HG03095 (cell line): ENCODE measurements around the gene ADRA1B.
"Not testable (repeated sequence)": the region's sequence is repeated elsewhere in the genome, so short reads cannot be mapped to it uniquely, and the experiment has no call there.

ENCODE experiments used
- ATAC-seq: cut with Tn5 transposase; IDR thresholded peaks from one replicate; pipeline ENCODE4 v1.9.1; 2021; ENCODE audit warnings: moderate library complexity; ENCODE audit not compliant: unreplicated experiment

Gene ADRA1B

GRCh38 chr5:159965031-159965837 lies 49.0 kb downstream of the ADRA1B start:
- ATAC-seq: no peak

- ATAC-seq: not testable (repeated sequence)
Measured at GRCh38 chr5:159965838-159966128, 49.5 kb downstream of the ADRA1B start.

DNA sequence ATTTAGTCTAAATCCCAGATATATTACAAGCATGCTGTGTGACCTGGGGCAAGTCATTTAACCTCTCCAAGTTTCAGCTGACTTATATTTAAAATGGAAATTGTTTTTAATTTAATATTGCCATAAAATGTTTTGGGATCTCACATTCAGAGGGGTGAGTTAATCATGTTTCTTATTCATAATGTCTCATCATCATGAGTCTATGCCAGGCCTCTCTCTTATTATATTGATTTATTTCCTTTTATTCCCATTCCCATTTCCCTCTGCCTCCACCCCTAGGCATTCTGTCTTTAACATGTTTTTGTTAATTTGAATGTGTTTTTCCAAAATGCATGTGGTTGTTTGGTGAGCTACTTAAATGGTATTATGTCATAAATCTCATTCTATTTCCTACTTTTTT lies 53.7 kb downstream of the ADRA1B start:
- ATAC-seq: no peak

DNA sequence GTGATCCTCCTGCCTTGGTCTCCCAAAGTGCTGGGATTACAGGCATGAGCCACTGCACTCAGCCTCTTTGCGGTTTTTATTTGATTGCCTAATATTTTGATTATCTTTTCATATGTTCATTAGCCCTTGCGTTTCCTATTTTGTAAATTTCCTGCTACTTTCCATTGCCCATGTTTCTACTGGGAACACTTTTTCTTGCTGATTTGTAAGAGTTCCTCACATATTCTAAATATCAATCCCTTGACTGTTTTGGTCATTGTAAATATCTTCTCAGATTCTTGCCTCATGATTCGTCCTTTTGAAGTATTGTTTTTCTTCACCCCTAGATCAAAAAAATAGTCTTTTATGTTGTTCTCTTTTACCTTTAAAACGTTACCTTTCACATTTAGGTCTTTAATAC lies 54.8 kb downstream of the ADRA1B start:
- no peak for ATAC-seq

DNA sequence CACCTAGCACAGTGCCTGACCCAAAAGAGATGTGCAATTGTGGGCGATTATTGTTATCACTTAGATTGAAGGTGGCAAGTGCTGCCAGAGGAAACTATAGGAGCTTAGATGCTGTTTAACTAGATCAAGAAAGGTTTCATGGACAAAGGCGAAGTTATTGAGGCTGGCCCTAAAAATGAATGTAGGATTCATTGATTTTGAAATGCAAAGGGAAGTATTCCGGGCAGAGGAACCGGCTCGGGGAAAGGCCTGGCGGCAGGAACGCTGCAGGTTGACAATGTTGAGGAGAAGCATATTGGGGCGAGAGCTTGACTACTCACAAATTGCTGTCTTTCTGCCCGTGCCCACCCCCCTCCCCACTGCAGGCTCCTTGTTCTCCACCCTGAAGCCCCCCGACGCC lies 55.2 kb downstream of the ADRA1B start:
- no peak for ATAC-seq

DNA sequence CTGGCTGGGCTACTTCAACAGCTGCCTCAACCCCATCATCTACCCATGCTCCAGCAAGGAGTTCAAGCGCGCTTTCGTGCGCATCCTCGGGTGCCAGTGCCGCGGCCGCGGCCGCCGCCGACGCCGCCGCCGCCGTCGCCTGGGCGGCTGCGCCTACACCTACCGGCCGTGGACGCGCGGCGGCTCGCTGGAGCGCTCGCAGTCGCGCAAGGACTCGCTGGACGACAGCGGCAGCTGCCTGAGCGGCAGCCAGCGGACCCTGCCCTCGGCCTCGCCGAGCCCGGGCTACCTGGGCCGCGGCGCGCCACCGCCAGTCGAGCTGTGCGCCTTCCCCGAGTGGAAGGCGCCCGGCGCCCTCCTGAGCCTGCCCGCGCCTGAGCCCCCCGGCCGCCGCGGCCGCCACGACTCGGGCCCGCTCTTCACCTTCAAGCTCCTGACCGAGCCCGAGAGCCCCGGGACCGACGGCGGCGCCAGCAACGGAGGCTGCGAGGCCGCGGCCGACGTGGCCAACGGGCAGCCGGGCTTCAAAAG lies 55.7 kb downstream of the ADRA1B start:
- no peak for ATAC-seq

GRCh38 chr5:159972538-159973362 lies 56.5 kb downstream of the ADRA1B start:
- no peak for ATAC-seq

GRCh38 chr5:159975462-159976019 lies 59.3 kb downstream of the ADRA1B start:
- no peak for ATAC-seq

GRCh38 chr5:159976921-159977320 lies 60.6 kb downstream of the ADRA1B start:
- no peak for ATAC-seq

DNA sequence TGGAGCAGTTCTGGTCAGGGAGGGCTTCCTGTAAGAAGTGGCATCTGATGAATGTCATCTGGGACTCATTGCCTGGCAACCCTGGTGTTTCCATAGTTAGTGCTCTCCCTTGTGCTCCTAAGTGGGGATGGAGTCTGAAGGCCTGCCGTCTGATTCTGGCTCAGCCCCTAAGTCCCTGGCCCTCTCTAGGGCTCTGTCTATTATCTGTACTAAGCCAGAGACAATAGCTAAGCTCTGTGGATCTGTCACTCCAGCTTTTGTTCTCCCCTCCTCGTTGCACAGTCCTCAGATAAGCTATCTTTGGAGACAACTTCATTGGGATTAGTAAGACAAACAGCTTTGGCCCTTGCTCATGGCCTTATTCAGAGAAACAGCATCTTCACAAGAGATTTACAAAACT lies 62.1 kb downstream of the ADRA1B start:
- ATAC-seq: no peak

DNA sequence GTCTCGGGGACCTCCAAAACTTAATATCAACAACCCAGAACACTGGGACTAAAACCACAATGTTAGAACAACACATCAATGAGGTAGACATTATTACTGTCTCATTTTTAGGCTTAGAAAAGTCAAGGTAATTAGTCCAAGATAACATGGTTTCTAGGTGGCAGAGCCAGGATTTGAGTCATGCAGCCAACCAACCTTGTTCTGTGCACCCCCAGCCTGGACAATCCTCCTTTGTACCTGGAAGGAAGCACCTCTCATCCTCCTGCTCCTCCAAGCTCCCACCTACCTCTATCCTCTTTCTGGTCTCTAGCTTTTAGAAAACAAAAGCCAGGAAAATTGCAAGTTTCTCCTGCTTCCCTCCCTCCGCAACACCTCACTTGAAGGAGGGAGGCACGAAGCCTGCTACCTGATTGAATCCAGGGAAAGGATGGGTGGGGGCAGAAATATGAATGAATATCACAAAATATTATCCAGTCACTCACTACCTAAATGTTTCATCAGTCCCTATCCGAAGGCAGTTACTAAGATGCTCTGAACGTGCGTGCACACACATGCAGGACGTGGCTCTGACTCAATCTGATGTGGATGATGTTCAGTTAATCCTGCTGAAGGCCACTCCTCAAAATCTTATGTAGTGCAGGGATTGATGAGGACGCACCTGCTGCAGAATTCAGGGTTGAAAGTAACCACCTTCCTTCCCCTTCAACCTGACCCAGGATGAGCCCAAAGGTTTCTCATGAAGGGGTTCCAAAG lies 66.3 kb downstream of the ADRA1B start:
- ATAC-seq: no peak

GRCh38 chr5:159987031-159987674 lies 70.9 kb downstream of the ADRA1B start:
- ATAC-seq: peak; percentile 84

DNA sequence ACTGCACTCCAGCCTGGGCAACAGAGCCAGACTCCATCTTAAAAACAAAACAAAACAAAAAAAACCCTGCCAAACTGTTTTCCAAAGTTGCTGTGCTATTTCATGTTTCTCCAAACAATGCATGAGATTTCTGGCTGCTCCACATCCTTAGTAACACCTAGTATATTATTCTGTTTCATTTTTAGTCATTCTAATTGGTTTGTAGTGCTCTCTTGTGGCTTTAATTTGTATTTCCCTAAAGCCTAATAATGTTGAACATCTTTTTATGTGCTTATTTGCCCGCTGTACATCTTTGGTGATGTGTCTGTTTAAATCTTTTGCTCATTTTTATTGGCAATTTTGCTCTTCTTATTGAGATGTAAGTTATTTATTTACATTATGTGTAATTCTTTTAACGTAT lies 74.2 kb downstream of the ADRA1B start:
- ATAC-seq: no peak

- no peak for ATAC-seq
Measured at GRCh38 chr5:159992566-159992965, 76.3 kb downstream of the ADRA1B start.

GRCh38 chr5:159993194-159993593 lies 76.9 kb downstream of the ADRA1B start:
- no peak for ATAC-seq

DNA sequence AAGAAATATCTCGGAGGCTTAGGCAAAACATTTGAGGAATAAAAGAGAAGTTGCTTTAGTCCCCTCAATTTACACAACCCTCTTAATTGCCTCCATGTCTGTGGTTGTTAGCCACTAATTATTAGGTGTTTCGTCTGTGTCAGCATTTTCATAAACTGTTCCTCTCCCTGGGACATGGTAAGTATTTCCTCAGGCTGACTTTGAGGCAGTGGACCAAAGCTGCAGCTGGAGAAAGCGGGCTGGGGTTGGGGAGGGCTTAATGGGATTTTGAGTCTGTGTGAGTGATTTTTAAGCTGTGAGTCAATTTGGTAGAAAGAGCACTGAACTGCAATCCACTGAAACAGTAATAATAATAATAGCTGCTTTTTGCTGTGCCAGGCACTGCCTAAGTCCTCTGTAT lies 79.6 kb downstream of the ADRA1B start:
- no peak for ATAC-seq

DNA sequence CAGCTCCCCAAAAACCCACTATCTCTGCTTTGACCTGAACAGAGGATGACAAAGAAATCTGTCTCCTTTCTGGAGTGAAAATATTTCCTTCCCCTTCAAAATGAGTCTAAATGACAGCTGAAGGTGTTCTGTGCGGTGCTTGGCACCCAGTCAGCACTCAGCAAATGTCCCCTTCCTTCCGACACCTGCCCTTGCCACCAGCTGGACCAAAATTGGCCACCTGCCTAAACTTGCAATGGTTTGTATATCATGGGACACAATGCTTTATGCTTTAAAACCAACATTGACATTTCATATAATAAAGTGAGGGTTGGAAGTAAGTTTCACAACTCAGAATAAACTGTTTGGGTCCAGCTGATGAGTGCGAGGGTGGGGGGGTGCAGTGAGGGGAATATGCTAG lies 85.2 kb downstream of the ADRA1B start:
- ATAC-seq: no peak

DNA sequence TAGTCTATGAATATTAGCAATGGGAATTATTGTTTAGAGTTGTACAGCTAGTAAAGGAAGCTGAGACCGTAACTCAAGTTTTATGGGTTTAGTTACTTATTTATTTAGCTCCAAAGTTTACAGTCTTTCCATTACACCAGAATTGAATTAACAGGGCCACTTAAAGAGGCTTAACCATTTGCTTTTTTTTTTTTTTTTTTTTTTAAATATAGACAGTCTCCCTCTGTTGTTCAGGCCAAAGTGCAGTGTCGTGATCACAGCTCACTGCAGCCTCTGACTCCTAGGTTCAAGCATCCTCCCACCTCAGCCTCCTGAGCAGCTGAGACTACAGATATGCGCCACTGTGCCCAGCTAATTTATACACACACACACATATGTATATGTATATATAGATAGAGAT lies 91.2 kb downstream of the ADRA1B start:
- no peak for ATAC-seq

DNA sequence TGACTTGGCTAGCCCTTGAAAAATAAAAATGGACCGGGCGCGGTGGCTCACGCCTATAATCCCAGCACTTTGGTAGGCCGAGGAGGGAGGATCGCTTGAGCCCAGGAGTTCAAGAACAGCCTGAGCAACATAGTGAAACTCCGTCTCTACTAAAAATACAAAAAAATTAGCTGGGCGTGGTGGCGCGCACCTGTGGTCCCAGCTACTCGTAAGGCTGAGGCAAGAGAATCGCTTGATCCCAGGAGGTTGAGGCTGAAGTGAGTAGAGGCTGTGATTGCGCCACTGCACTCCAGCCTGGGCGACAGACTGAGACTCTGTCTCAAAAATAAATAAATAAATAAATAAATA lies 92.2 kb downstream of the ADRA1B start:
- not testable (repeated sequence) for ATAC-seq

DNA sequence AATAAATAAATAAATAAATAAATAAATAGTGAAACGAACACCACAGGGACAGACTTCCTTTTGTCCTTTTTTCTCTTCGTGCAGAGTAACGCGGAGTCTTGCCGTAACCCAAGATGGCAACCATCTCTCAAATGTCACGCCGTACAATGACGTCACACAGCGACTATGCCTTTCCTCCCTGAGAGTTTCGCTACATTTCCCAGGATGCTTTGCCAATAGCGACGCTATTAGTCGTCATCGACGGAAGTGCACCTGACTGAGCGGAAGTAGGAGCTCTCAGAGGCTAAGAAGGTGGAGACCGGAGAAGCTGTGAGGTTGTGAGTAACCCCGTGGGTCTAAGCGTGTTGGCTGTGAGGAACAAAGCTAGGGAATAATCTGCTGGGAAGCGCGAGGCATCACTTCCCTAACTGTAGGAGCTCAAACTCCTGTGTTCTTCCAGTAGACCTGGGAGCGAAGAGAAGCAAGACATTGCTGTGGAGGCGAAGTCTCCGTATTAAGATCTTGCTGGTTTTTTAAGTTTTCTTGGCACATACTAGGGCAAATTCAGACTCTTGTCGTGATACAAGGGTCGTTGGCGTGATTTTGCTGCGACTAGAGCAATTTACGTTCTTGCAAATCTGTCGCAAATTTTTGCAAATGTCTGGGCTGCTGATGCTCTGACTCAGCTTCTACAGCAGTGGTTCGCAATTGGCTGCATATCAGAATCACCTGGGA lies 92.8 kb downstream of the ADRA1B start, which contains the start of gene TTC1:
Gene TTC1 (plus strand): TSS at position 263 of the 714 bp plus-strand sequence. CDS start 1,390 bp downstream, outside the sequence.
- peak; percentile 100 for ATAC-seq
